Ishikawa (cell line): ENCODE data around the gene LONP2.

ENCODE experiments used
- CEBPB ChIP-seq: IDR thresholded peaks from 2 replicates; pipeline ENCODE4 v1.6.1; 2012
- EP300 ChIP-seq: IDR thresholded peaks from 2 replicates; pipeline ENCODE4 v1.6.1; 2012; ENCODE audit warnings: borderline replicate concordance
- TF ChIP-seq, protein P1 (sequence below): IDR thresholded peaks from 2 replicates; pipeline ENCODE4 v1.6.1; 2012

- TF ChIP-seq, protein P1, sequence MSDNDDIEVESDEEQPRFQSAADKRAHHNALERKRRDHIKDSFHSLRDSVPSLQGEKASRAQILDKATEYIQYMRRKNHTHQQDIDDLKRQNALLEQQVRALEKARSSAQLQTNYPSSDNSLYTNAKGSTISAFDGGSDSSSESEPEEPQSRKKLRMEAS = no peak
- no peak for TF ChIP-seq EP300
- TF ChIP-seq CEBPB = no peak
Observed at GRCh38 chr16:48358419-48358818, 114.3 kb downstream of the LONP2 start.
